HG02840 (cell line): ENCODE measurements around the gene DECR2.
A peak's percentile ranks its signal among the peaks of the same experiment; 100 is the strongest.
"Not testable (repeated sequence)": the region's sequence is repeated elsewhere in the genome, so short reads cannot be mapped to it uniquely, and the experiment has no call there.

Experiments used
- ATAC-seq: cut with Tn5 transposase; IDR thresholded peaks from one replicate; pipeline ENCODE4 v1.9.1; 2021; ENCODE audit warnings: mild to moderate bottlenecking, moderate library complexity, moderate number of reproducible peaks; ENCODE audit not compliant: unreplicated experiment, low FRiP score

DECR2 gene

GRCh38 chr16:366476-366875, 35.2 kb upstream of the DECR2 start:
- no peak for ATAC-seq

DNA sequence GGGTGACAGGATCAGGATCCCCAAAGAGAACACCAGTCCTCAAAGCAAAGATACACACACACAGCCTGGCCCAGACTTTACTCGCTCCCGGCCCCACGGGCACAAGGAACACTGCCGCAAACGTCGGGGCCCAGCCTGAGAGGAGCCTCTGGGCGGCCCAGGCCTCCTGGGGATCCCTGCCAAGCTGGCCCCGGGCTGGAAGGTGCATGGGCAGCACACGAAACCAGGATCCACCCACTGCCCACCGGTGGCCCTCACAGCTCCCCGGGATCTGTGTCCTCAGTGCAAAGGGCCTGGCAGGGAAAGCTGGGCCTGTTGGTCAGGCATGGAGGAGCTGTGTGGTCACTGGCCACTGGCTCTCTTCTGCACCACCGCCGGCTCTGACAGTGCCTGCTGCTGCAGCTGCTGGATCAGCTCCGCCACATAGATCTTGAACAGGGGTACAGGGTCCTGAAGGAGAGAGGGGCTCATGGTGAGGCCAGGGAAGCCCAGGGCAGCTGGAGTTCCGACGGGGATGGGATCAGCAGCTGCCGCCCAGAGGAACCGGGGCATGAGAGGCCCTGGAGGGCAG, 34.3 kb upstream of the DECR2 start:
- no peak for ATAC-seq

- ATAC-seq: no peak
Observed at GRCh38 chr16:368388-369158, 33.1 kb upstream of the DECR2 start.

GRCh38 chr16:369275-369865, 32.3 kb upstream of the DECR2 start:
- ATAC-seq: no peak

DNA sequence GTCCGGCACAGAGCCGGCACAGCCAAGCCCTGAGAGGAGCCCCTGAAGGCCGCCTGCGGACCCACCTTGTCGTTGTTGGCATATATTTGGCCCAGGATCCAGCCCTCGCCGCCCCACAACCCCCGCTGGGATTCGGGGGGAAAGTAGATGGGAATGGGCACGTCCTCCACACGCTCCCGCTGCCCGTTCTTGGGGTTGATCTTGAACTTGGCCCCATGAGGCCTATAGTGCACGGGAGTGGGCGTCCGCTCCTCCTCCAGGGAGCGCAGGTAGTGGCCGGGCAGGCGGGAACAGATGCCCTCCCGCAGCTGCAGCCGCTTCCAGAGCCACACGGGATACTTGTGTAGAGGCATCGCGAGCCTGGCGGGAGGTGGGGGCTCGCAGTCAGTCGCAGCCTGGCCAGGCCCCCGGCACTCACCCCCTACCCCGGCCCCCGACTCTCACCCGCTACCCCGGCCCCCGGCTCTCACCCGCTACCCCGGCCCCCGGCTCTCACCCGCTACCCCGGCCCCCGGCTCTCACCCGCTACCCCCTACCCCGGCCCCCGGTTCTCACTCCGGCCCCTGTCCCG, 31.7 kb upstream of the DECR2 start:
- ATAC-seq: no peak

DNA sequence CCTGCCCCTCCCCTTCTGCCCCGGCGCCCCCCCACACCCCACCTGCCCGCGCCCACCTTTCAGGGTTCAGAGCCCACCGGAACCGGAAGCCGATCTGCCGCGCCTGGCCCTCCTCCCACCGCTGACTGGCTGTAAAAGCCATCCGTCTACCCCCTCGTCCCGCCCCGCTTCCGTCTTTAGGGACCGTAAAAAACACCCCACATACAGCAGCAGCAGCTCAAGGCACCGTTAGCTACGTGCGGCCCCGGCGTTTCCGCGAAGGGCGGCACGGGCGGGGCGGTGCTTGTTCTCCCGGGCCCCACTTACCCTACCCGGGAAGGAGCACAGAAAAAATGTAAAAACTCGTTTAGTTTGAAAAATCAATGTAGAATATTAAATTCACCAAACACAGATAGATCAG, 31.2 kb upstream of the DECR2 start, which contains the start of gene MRPL28:
Gene MRPL28, minus strand, starts transcription at position 96 of the 400 bp plus-strand sequence. CDS start 320 bp downstream, outside the sequence.
- peak; percentile 53 for ATAC-seq

GRCh38 chr16:370979-371514, 30.6 kb upstream of the DECR2 start:
- ATAC-seq: no peak

GRCh38 chr16:371515-372301, 30.0 kb upstream of the DECR2 start:
- ATAC-seq: no peak

DNA sequence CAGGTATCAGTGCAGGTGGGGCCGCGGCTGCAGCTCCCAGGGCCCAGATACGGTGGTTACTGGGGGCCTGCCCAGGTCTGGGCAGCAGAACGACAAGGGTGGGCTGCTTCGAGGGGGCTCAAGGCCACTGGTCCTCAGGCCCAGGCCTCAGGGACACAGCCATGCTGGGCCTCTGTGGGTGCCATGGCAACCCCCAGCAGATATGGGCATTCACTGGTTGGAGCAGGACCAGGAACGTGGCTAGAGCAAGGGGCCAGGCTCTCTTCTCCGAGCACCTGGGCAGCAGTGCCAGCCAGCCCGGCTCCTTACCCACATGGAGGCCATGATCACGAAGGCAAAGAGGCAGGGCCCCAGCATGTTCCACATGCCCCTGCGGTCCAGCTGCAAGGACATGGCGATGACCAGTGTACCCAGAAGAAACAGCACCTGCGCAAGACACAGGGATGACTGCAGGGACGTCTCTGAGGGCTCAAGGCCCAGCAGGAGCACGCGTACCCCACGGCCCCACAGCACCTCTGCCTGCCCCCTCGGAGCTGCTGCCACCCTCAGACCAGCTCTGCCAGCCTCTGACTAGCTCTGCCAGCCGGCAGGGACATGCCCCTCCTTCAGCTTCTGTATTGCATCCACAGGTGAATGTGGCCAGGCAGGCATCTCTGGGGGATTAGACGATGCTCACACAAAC, 29.2 kb upstream of the DECR2 start:
- ATAC-seq: no peak

GRCh38 chr16:373020-373598, 28.6 kb upstream of the DECR2 start:
- no peak for ATAC-seq

DNA sequence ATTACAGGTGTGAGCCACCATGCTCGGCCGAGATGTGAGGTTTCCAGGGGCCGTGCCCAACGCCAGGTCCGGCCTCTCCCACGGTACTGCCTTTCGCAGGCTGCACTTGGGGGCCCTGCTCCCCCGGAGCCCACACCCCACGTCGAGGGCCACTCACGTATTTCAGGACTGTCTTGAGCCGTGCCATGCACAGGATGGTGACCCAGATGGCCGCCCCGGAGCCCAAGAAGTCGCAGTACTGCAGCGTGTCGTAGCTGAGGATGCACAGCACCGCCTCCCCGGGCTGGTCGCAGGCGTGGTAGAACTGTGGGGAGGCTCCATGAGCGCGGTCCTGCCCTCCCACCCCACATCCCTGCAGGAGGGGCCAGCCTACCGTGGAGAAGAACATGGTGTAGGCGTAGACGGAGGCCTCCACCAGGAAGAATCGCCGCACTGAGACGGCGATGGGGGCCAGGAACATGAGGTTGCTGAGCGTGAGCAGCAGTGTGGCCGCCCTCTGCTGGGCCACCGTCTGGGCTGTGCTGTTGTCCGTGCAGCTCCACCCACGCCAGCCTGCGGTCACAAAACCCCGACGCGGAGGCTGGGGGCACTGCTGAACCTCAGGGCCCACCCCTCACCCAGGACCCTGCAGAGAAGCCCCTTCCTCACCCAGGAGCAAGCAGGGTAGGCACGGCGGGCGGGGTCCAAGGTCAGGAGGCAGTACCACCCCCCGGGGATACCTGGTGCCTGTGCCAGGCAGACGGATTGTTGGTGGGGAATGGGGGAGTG, 27.7 kb upstream of the DECR2 start:
- ATAC-seq: no peak

GRCh38 chr16:374616-374926, 27.1 kb upstream of the DECR2 start:
- no peak for ATAC-seq

- ATAC-seq: no peak
Observed at GRCh38 chr16:375212-375611, 26.5 kb upstream of the DECR2 start.

- ATAC-seq: no peak
Observed at GRCh38 chr16:375927-376816, 25.5 kb upstream of the DECR2 start.

GRCh38 chr16:376817-377418, 24.8 kb upstream of the DECR2 start:
- ATAC-seq: no peak

DNA sequence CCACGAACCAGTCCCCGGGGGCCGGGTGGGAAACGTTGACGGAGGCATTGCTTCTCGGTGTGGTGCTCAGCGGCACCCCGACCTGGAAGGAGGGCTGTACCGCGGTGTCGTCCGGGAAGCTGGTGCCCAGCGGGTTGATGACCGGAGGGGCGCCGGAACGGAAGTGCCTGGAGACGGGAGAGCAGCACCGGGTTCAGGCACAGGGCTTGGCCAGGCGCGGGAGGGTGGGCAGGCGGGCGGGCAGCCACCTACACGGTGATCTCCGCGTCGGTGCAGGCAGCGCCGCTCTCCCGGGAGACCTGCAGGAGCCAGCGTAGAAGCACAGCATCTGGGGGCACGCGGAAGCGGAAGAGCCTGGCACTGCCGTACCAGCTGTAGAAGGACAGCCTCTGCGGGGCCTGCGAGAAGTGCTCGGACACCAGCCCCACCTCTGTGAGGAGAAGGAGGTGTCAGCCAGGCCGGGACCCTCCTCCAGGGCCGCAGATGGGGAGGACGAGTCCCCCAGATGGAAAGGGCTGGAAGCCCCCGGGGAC, 24.2 kb upstream of the DECR2 start:
- ATAC-seq: no peak

GRCh38 chr16:378113-378820, 23.4 kb upstream of the DECR2 start:
- not testable (repeated sequence) for ATAC-seq
